GM10266 (cell line): ENCODE results near the gene ST3GAL6.
A peak's percentile ranks its signal among the peaks of the same experiment; 100 is the strongest.

Experiments
- DNase-seq: peaks from one replicate; pipeline ENCODE4 v3.0.0; 2012; ENCODE audit errors: extremely low spot score
- CTCF ChIP-seq: IDR thresholded peaks from 2 replicates; pipeline ENCODE4 v1.5.1; 2012; ENCODE audit warnings: mild to moderate bottlenecking, low read depth; ENCODE audit not compliant: control insufficient read depth, insufficient read depth; ENCODE audit errors: missing control alignments

ST3GAL6 gene

GRCh38 chr3:98733053-98733811 is 29.9 kb upstream of the ST3GAL6 start:
- DNase-seq, result peak; percentile 40
- no peak for TF ChIP-seq CTCF

GRCh38 chr3:98733812-98734281 is 29.3 kb upstream of the ST3GAL6 start:
- DNase-seq, result peak; percentile 76
- no peak for TF ChIP-seq CTCF

GRCh38 chr3:98734306-98734705 is 28.8 kb upstream of the ST3GAL6 start:
- no peak for TF ChIP-seq CTCF
- DNase-seq, result no peak

- no peak for DNase-seq
- no peak for TF ChIP-seq CTCF
These were observed 28.4 kb upstream of the ST3GAL6 start for GRCh38 chr3:98734735-98735134.

- TF ChIP-seq CTCF, result no peak
- DNase-seq, result no peak
These were observed 27.8 kb upstream of the ST3GAL6 start for GRCh38 chr3:98735296-98735695.

GRCh38 chr3:98735761-98736269 is 27.3 kb upstream of the ST3GAL6 start:
- no peak for TF ChIP-seq CTCF

GRCh38 chr3:98737301-98737700 is 25.8 kb upstream of the ST3GAL6 start:
- DNase-seq, result no peak
- no peak for TF ChIP-seq CTCF

More at GRCh38 chr3:98735761-98736269, 27.3 kb upstream of the ST3GAL6 start:
- DNase-seq, result no peak
